ENCODE data around the gene SLC32A1. TPM values are rescaled to one million over a fixed set of nuclear protein-coding genes. Genes with fewer than 3 reads are reported as not detected.

SLC32A1 gene
- total RNA-seq, 1 donor from 2014 or later, result not detected

DNA sequence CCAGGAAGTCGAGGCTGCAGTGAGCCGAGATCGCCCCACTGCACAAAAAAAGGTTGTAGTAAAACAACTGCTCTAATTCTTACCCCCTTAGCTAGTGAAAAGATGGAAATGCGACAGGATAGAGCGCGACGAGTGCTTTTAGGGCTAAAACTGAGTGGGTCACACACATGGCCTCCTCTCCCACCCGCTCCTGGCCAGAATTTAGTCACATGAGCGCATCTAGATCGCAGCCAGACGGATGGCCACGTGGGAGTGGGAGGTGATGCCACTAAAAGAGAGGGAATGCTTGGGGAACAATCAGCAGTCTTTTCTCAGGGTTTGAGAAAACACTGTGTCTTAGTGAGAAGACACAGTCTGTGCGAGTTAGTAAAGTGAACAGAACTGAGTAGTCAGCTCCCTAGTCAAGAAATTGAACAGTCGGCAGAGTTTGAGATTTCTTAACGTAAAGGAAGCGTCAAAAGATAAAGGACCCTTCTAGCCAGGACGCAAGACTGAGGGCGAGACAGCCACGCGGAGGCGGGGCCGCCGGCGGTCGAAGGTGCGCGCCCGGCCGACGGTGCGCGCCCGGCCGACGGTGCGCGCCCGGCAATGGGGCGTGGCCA, 23.3 kb downstream of the SLC32A1 start:
- ATAC-seq (ENCODE audit: poor library complexity) (no peak), DNase-seq (no peak)
- intact Hi-C loops (cut with DNase I), result no loop called here

DNA sequence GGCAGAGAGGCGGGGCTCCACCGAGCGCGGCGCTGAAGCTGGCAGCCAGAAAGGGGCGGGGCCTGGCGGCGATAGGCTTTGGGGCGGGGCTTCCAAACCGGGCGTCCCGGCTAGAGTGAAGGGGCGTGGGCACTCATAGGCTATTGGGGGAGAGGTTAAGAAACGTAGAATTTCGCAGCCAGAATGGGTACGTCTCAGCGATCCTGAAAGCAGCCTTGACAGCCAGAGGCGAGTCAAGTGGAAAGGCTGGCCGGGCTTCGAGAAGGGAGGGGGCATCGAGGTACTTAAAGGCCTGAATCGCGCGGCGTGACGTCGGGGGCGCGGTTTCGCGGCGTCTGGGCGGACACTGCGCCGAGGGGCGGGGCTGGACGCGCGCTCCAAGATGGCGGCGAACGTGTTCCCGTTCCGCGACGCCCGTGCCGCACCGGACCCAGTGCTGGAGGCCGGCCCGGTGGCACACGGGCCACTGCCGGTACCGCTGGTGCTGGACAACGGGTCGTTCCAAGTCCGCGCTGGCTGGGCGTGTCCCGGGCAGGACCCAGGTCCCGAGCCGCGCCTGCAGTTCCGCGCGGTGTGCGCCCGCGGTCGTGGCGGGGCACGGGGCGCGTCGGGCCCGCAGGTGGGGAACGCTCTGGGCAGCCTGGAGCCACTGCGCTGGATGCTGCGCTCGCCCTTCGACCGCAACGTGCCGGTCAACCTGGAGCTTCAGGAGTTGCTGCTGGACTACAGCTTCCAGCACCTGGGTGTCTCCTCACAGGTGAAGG, 24.0 kb downstream of the SLC32A1 start, which contains the start of gene ACTR5:
ACTR5 (plus strand) TSS at position 364 of the 764 bp plus-strand sequence; CDS start at position 383, 19 bp downstream.
- ATAC-seq (ENCODE audit: poor library complexity) (peak; percentile 99), DNase-seq (peak; percentile 96)
- intact Hi-C loops (cut with DNase I), result no loop called here

DNA sequence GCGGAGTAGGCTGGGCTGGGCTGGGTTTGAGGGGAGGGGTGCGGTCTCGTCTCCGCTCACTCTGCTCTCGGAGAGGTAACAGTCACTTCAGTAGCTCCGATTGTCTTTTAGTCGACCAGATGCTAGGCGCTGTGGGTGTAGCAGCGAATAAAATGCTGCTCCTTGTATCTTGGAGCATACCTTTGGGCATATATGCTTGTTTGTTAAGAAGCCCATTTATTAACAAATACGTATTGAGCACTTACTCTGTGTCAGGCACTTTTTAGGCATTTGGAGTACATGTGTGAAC, 24.5 kb downstream of the SLC32A1 start:
- DNase-seq, result no peak
- intact Hi-C loops (cut with DNase I), result no loop called here
- ATAC-seq (ENCODE audit: poor library complexity), result no peak

DNA sequence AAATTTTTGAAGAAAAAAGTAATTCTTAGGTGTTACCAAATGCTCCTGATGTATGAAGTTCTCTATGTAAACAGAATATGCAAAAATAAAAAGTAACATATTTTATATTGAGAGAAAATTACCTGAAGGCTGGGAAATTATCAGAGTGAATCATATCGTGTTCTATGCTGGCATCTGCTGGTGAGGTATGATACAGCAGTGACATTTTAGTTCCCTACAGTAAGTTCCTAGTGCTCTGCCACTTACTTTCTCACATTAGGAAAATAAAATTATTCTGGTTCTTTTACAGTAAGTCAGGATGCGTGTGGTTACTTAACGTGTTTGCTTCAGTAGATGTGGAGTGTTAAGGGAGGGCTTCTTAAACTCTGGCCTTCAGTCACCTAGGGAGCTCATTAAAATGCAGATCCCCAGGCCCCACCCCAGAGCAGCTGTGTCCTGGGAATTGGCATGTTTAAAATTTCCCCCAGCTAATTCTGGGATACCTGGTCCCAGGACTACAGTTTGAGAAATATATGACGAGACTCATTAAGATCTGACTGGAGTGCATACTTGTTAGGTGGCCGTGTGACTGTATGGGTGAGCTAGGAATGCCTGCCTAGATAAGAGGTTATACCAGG, 27.2 kb downstream of the SLC32A1 start:
- no peak for DNase-seq
- ATAC-seq (ENCODE audit: poor library complexity), result no peak
- intact Hi-C loops (cut with DNase I), result loop anchor here (5.0 kb wide), 1 partner anchor 104 kb away; no protein-coding TSS in a partner anchor

DNA sequence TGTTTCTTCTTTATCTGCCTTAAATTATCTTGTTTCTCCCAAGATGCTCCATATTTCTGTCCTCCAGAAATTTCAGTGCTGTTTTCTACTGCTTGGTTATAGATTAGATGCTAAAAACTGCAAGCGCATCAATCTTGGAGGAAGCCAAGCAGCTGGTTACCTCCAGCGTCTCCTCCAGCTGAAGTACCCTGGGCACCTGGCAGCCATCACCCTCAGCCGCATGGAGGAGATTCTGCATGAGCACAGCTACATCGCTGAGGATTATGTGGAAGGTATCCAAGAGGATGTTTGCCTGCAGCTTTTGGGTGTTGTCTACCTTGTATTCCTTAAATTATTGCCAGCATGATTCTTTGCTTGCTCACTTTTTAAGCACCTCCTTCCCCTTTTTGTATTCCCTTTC, 27.7 kb downstream of the SLC32A1 start:
- ATAC-seq (ENCODE audit: poor library complexity) (no peak), DNase-seq (no peak)
- intact Hi-C loops (cut with DNase I), result loop anchor here (5.0 kb wide), 1 partner anchor 105 kb away; no protein-coding TSS in a partner anchor

DNA sequence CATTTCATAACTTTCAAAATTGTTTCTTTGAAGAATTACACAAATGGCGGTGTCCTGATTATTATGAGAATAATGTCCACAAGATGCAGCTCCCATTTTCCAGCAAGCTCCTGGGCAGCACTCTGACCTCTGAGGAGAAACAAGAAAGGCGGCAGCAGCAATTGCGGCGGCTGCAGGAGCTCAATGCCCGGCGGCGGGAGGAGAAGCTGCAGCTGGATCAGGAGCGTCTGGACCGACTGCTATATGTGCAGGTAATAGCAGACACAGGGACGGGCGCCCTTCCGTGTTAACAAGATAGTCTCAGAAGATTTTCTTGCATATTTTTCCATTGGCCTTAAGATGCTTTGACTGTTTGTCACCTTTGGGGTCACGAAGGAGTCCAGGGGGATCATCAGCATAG, 30.6 kb downstream of the SLC32A1 start:
- intact Hi-C loops (cut with DNase I), result loop anchor here (5.0 kb wide), 1 partner anchor 108 kb away; no protein-coding TSS in a partner anchor
- DNase-seq (no peak), ATAC-seq (ENCODE audit: poor library complexity) (no peak)

DNA sequence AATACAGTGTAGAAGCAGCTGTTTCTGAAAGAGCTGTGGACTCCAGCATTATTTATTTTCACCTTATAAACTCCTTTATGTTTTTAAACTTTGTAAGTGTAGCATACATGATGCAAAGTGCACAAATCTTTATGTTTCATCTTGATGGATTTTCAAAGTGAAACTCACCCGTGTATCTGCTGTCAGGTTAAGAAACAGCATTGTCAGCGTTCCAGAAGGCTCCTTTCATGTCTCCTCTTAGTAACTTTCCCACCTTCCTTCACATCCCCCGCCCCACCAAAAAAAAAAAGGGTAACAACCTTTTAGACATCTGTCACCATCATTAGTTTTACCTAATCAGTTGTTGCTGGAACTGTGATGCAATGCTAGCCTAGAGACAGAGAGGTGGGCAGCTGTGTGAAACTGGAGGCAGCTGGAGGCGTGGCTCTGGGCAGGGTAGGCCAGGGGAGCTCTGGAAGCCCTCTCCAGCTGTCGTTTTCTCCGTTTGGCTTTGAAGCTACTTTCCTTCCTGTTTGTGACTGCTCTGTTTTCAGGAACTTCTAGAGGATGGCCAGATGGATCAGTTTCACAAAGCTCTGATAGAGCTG, 31.1 kb downstream of the SLC32A1 start:
- DNase-seq (no peak), ATAC-seq (ENCODE audit: poor library complexity) (no peak)
- intact Hi-C loops (cut with DNase I), result no loop called here

DNA sequence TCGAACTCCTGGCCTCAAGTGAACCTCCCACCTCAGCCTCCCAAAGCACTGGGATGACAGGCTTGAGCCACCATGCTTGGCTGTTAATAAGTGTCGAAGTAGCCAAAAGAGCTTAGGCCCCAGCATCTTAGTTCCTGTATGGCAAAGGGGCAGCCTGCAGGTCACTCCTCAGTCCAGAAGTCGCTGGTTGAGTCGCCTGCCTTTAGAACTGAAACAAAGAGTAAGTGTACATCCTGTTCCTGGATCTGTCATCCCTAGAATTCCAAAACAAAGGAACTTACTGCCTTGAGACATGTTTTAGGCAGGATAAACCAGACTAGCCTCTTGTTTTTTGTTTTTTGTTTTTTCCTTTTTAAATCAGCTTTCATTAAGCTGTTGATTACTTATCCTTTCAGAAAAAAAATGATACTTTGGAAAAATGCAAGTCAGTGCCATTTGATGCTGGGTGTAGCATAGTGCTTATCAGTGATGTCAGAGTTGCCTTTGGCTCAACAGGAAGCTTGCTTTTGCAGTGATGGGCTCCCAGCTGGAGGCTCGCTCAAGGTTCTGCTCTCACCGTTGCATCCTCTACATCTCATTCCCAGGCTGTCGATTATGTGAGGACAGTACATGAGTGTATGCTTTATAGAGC, 33.0 kb downstream of the SLC32A1 start:
- no peak for DNase-seq
- intact Hi-C loops (cut with DNase I), result no loop called here
- ATAC-seq (ENCODE audit: poor library complexity), result no peak

DNA sequence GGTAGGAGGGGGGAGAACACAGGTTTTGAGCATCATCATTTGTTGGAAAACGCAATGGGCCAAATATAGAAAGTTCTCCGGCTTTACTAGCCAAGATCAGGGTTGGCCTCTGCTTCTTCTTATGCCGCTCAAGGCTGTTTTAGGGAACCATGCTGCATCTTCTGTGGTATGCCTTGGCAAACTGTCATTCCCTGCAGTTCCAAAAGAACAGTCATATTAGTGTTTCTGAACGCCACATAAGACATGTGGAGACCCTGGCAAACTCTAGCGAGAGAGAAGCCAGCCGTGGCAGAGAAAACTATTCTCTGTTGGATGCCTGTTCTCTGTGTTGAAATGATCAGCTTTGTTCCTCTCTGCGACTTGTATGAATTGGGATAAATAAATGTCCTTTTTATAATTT, 34.8 kb downstream of the SLC32A1 start:
- no peak for DNase-seq
- intact Hi-C loops (cut with DNase I), result no loop called here
- no peak for ATAC-seq (ENCODE audit: poor library complexity)

DNA sequence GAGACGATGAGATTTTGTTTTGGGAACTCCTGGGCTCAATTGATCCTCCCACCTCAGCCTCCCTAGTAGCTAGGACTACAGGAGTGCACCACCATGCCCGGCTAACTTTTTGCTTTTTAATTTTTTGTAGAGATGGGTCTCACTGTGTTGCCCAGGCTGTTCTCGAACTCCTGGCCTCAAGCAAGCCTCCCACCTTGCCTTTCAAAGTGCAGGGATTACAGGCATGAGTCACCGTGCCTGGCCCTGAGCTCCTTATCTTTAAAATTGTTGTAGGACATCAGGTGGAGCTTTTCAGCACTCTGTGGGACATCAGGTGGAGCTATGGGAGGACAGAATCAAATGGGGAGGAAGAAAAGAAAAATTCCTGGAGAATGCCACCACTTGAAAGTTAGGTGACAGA, 36.7 kb downstream of the SLC32A1 start:
- no peak for DNase-seq
- intact Hi-C loops (cut with DNase I), result no loop called here
- no peak for ATAC-seq (ENCODE audit: poor library complexity)

DNA sequence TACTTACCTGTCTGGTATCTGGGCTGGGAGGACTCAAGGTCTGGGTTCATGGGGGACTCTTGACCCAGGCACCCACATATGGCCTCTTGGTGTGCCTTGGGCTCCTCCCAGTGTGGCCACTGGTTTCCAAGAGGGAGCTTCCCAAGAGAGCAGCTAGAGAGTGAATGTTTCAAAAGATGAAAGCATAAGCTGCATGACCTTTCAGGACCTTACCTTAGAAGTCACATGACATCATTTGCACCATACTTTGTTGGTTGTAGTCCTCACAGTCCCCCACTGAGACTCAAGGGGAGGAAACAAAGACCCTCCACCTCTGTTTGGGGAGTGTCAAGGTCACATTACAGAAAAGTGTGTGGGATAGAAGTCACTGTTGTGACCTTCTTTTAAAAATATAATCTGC, 37.9 kb downstream of the SLC32A1 start:
- intact Hi-C loops (cut with DNase I), result no loop called here
- no peak for DNase-seq
- ATAC-seq (ENCODE audit: poor library complexity), result no peak

DNA sequence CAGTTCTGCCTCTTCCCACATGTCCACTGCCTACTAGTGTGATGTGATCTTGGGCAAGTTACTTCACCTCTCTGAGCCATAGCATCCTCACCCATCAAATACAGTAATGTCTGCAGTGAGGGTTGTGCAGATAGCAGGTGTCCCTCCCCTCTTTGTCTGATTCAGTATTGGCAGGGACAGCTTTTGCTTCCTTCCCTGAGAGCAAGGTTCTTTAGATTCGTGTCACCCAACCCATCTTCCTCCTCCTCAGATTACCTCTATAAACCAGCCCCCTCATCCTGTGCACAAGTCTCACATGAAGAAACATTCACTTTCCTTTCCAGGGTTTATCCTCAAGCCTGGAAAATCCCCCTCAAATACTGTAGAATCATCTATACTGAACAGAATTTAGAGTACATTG, 39.3 kb downstream of the SLC32A1 start:
- DNase-seq, result no peak
- intact Hi-C loops (cut with DNase I), result no loop called here
- ATAC-seq (ENCODE audit: poor library complexity), result no peak

DNA sequence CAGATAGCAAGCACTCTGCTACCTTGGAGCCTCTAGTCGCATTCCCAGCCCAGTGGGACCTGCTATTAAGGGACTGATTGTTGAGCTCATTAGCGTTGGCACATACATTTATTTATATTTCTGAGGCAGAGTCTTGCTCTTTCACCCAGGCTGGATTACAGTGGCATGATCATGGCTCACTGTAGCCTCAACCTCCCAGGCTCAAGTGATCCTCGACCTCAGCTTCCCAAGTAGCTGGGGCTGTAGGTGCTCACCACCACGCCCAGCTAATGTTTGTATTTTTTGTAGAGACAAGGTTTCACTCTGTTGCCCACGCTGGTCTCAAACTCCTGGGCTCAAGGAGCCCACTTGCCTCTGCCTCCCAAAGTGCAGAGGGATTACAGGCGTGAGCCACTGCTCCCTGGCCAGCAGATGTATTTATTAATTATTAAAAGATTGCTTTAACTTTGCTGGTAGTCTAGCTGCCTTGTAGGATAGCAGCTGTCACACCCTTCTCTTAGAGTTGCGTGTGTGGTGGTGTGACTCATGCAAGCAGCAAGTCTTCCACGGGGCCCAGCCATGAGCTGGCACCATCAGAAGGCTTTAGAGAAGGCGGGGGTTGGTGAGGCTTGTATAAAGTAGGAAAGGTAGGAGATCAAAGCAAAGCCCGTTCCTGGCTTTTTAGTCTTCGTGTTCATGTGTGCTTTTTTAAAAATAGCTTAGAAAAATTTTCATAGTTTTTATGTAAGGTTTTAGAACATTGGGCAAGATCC, 40.5 kb downstream of the SLC32A1 start:
- no peak for DNase-seq
- intact Hi-C loops (cut with DNase I), result no loop called here
- no peak for ATAC-seq (ENCODE audit: poor library complexity)

DNA sequence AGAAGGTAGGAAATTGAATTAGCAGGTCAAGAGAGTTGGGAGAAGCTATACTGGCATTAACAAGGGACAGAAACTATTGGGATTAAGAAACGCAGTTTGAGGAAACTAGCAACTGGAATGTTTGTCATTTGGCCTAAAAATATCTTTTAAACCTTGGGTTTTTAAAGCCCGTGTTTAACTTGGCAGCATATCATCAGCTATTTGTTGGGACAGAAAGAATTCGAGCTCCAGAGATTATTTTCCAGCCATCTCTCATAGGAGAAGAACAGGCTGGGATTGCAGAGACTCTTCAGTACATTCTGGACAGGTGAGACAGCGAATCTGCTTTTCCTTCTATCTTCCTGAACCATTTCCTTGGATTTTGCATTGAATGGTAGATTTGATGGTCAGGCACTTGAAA, 41.8 kb downstream of the SLC32A1 start:
- ATAC-seq (ENCODE audit: poor library complexity) (no peak), DNase-seq (no peak)
- intact Hi-C loops (cut with DNase I), result no loop called here

DNA sequence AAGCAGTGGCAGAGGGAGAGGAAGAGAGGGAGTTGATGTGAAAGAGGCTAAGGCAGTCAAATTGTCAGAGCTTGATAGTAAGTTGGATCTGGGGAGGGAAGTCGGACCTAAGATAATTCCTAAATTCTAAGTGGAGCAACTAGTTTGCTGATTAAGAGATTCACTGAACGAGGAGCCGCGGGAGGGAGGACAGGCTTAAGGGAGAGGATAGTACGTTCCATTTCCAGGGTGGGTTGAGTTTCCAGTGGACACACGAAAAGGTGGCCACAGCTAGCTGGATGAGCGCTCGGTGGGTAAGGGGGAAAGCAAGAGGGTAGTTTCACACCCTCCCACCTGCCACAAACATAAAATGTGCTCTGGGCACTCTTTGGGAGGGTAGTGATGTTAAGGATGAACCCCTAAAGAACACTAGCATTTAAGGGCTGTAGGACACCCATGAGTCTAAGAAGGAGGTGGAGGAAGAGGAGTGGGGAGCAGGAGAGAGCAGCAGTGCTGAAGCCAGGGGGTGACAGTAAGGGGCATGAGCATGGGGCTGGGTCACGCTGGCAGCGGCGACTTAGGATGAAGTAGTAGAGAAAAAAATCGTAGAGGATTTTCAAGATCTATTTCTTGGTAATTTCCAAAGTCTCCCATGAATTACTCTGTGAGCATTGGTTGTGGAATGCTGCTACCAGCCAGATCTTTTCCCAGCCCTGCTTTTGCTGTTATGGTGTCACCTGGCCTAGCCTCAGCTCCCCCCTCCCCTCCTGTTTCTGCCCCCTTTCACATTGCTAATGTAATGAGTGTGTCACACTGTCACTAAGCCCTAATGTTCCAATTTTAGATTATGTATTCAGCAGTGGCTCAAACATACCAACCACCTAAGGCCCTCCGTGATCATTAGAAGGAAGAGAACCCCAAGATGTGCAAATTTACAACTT, 45.4 kb downstream of the SLC32A1 start:
- no peak for ATAC-seq (ENCODE audit: poor library complexity)
- intact Hi-C loops (cut with DNase I), result no loop called here

DNA sequence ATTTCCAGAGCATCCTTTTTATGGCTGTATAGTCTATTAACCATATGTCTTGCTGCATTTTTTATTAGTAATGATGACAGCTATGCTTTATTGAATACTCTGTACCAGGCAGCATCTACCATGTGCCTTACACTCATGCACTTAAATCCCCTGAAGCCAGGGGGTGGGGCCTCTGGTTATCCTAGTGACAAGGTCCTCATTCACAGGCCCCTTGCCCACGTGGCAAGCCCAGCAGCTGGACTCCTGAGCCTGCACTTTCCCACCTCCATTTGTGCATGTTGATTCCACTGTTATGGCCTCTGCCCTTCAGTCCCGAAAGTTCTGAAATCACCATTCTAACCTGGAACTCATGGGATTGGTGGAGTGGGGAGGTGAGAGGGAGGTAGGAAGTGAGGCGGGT, 46.3 kb downstream of the SLC32A1 start:
- no peak for ATAC-seq (ENCODE audit: poor library complexity)
- intact Hi-C loops (cut with DNase I), result no loop called here
- no peak for DNase-seq

More for the DNA sequence above, 45.4 kb downstream of the SLC32A1 start:
- DNase-seq, result no peak

DNA sequence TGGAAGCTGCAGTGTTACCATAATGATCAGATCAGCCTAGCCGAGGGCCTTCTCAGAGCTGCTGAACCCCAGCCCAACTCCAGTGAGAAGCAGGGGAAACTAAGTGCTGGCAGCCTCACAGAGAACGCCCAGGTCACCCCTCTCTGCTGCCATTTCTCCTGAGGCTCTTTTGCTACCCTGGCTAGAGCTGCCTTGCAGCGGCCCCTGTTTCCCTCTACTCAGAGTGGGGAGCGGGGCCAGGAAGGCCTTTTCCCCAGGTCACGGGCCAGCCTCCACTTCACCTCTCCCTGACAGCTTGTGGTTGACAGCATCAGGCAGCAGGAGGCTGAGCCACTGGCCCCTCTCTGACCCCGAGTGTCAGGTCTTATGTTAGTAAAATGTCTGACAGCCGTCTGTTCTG, 46.7 kb downstream of the SLC32A1 start:
- intact Hi-C loops (cut with DNase I), result no loop called here
- DNase-seq (no peak), ATAC-seq (ENCODE audit: poor library complexity) (no peak)

DNA sequence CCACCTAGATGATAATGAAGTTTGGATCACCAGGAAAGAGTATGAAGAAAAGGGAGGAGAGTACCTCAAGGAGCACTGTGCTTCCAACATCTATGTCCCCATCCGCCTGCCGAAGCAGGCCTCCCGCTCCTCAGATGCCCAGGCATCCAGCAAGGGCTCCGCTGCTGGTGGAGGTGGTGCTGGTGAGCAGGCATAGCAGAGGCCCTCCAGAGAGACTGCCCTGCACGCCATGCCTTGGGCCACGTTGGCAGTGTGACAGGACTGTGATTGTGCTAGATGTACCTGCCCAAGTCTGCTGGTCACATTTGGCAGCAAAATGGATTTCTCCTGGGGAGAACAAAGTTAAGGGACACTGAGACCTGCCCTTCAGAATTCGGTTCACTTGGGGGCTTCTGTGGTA, 47.3 kb downstream of the SLC32A1 start:
- DNase-seq (no peak), ATAC-seq (ENCODE audit: poor library complexity) (no peak)
- intact Hi-C loops (cut with DNase I), result no loop called here
